GM10266 (cell line): ENCODE results near the gene FBXO39.
"Not testable (repeated sequence)": the region's sequence is repeated elsewhere in the genome, so short reads cannot be mapped to it uniquely, and the experiment has no call there.

Experiments used
- DNase-seq: peaks from one replicate; pipeline ENCODE4 v3.0.0; 2012; ENCODE audit errors: extremely low spot score
- CTCF ChIP-seq: IDR thresholded peaks from 2 replicates; pipeline ENCODE4 v1.5.1; 2012; ENCODE audit warnings: mild to moderate bottlenecking, low read depth; ENCODE audit not compliant: control insufficient read depth, insufficient read depth; ENCODE audit errors: missing control alignments

FBXO39 gene

GRCh38 chr17:6772016-6772415 lies 4.0 kb upstream of the FBXO39 start:
- no peak for TF ChIP-seq CTCF
- no peak for DNase-seq

- not testable (repeated sequence) for DNase-seq
Observed at GRCh38 chr17:6774906-6775305, 1.1 kb upstream of the FBXO39 start.

- no peak for DNase-seq
- no peak for TF ChIP-seq CTCF
Observed at GRCh38 chr17:6779411-6779810, 3.4 kb downstream of the FBXO39 start.

GRCh38 chr17:6780001-6780400 lies 4.0 kb downstream of the FBXO39 start:
- DNase-seq = no peak
- no peak for TF ChIP-seq CTCF

GRCh38 chr17:6780886-6781285 lies 4.9 kb downstream of the FBXO39 start:
- TF ChIP-seq CTCF = no peak
- no peak for DNase-seq

GRCh38 chr17:6782244-6782643 lies 6.2 kb downstream of the FBXO39 start:
- no peak for DNase-seq
- no peak for TF ChIP-seq CTCF

- no peak for TF ChIP-seq CTCF
- DNase-seq = no peak
Observed at GRCh38 chr17:6786618-6787017, 10.6 kb downstream of the FBXO39 start.

GRCh38 chr17:6787081-6787693 lies 11.2 kb downstream of the FBXO39 start:
- no peak for TF ChIP-seq CTCF
- DNase-seq = no peak
